SK-N-SH (cell line): Measurements from ENCODE around the gene CDH20.

ENCODE experiments used
- RAD21 ChIP-seq: IDR thresholded peaks from 2 replicates; pipeline ENCODE4 v1.6.1; 2012; ENCODE audit warnings: mild to moderate bottlenecking, low read length
- TF ChIP-seq, protein P1 (sequence below): fragments of 200-600 bp; sonication (generic); IDR thresholded peaks from 2 replicates; pipeline ENCODE4 v1.6.1; 2017; ENCODE audit warnings: antibody characterized with exemption, mild to moderate bottlenecking, moderate library complexity

DNA sequence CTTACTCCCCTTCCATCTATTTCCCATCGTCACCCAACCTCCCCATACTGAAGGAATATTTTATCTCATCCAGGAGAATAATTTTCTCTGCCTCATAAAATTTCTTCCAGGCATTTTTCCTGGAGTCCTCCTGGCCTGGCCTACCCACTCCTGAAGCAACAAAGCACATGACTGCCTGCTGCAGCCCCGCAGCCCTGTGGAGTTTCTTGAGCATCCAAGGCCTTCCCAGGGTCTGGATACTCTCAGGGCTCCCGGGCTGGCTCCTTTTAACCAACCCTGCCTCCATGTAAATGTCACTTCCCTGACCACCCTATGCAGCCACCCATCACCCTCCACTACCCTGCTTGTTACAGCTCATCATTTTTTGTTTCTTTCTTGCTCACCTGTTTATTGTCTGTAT, 64.0 kb downstream of the CDH20 start:
- TF ChIP-seq RAD21 = no peak
- TF ChIP-seq, protein P1, sequence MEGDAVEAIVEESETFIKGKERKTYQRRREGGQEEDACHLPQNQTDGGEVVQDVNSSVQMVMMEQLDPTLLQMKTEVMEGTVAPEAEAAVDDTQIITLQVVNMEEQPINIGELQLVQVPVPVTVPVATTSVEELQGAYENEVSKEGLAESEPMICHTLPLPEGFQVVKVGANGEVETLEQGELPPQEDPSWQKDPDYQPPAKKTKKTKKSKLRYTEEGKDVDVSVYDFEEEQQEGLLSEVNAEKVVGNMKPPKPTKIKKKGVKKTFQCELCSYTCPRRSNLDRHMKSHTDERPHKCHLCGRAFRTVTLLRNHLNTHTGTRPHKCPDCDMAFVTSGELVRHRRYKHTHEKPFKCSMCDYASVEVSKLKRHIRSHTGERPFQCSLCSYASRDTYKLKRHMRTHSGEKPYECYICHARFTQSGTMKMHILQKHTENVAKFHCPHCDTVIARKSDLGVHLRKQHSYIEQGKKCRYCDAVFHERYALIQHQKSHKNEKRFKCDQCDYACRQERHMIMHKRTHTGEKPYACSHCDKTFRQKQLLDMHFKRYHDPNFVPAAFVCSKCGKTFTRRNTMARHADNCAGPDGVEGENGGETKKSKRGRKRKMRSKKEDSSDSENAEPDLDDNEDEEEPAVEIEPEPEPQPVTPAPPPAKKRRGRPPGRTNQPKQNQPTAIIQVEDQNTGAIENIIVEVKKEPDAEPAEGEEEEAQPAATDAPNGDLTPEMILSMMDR = no peak
